ENCODE measurements around the gene FBXO8. TPM values are rescaled to one million over a fixed set of nuclear protein-coding genes. Genes with fewer than 3 reads are reported as not detected.

FBXO8 gene
- total RNA-seq, 1 experiment from 2014 or later, result 7.5 TPM

DNA sequence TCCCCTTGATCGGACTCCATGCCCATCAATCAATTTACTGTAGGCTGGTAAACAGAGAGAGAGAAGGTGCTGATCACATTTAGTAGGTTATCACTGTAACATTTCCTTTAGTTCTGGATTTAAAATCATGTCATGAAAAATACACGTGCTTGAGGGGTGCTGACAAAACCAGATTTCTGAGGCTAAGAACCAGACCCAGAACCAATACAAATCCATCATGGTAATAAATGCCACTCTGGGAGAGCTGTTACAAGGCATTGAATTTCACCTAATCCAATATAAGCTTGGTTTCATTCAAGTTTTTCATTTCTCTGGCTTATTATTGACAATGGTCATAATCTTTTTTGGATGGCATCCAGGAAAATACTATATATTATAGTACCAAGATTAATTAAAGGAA is 54.5 kb downstream of the FBXO8 start:
- ChIA-PET POLR2A (no interaction called here), CTCF (interaction anchor here (0.5 kb wide), 1 partner anchor 127 kb away, joined by 3 read pairs; no protein-coding TSS in a partner anchor)
- DNase-seq (ENCODE audit: low spot score) (no peak), ATAC-seq (no peak)
- Mint-ChIP-seq H3K27ac (no peak overlapping the region), H3K9me3 (no peaks in the 10 kb centered on the region), H3K4me1 (no peaks in the 10 kb centered on the region), H3K27me3 (ENCODE audit: low read depth) (peaks cover 11% of the 10 kb centered on the region), H3K4me3 (no peak overlapping the region), H3K36me3 (no peaks in the 10 kb centered on the region)
- TF ChIP-seq NR3C1 (CRISPR knock-in tag; conservative IDR thresholded peaks at IDR 0.05; ENCODE audit: low read depth) (no peak), E2F4 (CRISPR knock-in tag; IDR thresholded peaks at IDR 0.05; ENCODE audit: borderline replicate concordance, low read depth) (no peak), FOXK1 (CRISPR knock-in tag; IDR thresholded peaks at IDR 0.05) (no peak), ZNF512 (CRISPR knock-in tag; IDR thresholded peaks at IDR 0.05; ENCODE audit: borderline replicate concordance) (no peak), ZNF671 (CRISPR knock-in tag; IDR thresholded peaks at IDR 0.05) (no peak), ELF4 (CRISPR knock-in tag; IDR thresholded peaks at IDR 0.05; ENCODE audit: low read depth) (no peak), TEAD1 (CRISPR knock-in tag; IDR thresholded peaks at IDR 0.05) (no peak), RELA (CRISPR knock-in tag; IDR thresholded peaks at IDR 0.05; ENCODE audit: borderline replicate concordance) (no peak), SMAD4 (CRISPR knock-in tag; IDR thresholded peaks at IDR 0.05) (no peak), ZNF425 (CRISPR knock-in tag; conservative IDR thresholded peaks at IDR 0.05) (no peak), OVOL2 (CRISPR knock-in tag; IDR thresholded peaks at IDR 0.05; ENCODE audit: borderline replicate concordance) (no peak), TCF7 (CRISPR knock-in tag; IDR thresholded peaks at IDR 0.05; ENCODE audit: low read depth) (no peak), EMX1 (CRISPR knock-in tag; IDR thresholded peaks at IDR 0.05) (no peak), IRF2 (CRISPR knock-in tag; IDR thresholded peaks at IDR 0.05; ENCODE audit: borderline replicate concordance, low read depth) (no peak)
- TF ChIP-seq, protein P1, sequence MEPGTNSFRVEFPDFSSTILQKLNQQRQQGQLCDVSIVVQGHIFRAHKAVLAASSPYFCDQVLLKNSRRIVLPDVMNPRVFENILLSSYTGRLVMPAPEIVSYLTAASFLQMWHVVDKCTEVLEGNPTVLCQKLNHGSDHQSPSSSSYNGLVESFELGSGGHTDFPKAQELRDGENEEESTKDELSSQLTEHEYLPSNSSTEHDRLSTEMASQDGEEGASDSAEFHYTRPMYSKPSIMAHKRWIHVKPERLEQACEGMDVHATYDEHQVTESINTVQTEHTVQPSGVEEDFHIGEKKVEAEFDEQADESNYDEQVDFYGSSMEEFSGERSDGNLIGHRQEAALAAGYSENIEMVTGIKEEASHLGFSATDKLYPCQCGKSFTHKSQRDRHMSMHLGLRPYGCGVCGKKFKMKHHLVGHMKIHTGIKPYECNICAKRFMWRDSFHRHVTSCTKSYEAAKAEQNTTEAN (CRISPR knock-in tag; IDR thresholded peaks at IDR 0.05), result no peak
- TF ChIP-seq, protein P2, sequence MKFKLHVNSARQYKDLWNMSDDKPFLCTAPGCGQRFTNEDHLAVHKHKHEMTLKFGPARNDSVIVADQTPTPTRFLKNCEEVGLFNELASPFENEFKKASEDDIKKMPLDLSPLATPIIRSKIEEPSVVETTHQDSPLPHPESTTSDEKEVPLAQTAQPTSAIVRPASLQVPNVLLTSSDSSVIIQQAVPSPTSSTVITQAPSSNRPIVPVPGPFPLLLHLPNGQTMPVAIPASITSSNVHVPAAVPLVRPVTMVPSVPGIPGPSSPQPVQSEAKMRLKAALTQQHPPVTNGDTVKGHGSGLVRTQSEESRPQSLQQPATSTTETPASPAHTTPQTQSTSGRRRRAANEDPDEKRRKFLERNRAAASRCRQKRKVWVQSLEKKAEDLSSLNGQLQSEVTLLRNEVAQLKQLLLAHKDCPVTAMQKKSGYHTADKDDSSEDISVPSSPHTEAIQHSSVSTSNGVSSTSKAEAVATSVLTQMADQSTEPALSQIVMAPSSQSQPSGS (CRISPR knock-in tag; IDR thresholded peaks at IDR 0.05; ENCODE audit: borderline replicate concordance, low read depth), result no peak
- TF ChIP-seq, protein P3, sequence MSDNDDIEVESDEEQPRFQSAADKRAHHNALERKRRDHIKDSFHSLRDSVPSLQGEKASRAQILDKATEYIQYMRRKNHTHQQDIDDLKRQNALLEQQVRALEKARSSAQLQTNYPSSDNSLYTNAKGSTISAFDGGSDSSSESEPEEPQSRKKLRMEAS (CRISPR knock-in tag; IDR thresholded peaks at IDR 0.05), result no peak

GRCh38 chr4:174225349-174226049 is 58.0 kb downstream of the FBXO8 start:
- Mint-ChIP-seq H3K27ac (no peak overlapping the region), H3K36me3 (no peaks in the 10 kb centered on the region), H3K4me1 (no peaks in the 10 kb centered on the region), H3K27me3 (ENCODE audit: low read depth) (peaks cover 29% of the 10 kb centered on the region), H3K4me3 (no peak overlapping the region), H3K9me3 (no peaks in the 10 kb centered on the region)
- ChIA-PET CTCF (no interaction called here), POLR2A (no interaction called here)
- ATAC-seq, result no peak
- no peak for DNase-seq (ENCODE audit: low spot score)
- TF ChIP-seq, protein P4, sequence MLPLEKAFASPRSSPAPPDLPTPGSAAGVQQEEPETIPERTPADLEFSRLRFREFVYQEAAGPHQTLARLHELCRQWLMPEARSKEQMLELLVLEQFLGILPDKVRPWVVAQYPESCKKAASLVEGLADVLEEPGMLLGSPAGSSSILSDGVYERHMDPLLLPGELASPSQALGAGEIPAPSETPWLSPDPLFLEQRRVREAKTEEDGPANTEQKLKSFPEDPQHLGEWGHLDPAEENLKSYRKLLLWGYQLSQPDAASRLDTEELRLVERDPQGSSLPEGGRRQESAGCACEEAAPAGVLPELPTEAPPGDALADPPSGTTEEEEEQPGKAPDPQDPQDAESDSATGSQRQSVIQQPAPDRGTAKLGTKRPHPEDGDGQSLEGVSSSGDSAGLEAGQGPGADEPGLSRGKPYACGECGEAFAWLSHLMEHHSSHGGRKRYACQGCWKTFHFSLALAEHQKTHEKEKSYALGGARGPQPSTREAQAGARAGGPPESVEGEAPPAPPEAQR (CRISPR knock-in tag; IDR thresholded peaks at IDR 0.05), result no peak
- no peak for TF ChIP-seq MLX (CRISPR knock-in tag; IDR thresholded peaks at IDR 0.05)
- TF ChIP-seq, protein P5, sequence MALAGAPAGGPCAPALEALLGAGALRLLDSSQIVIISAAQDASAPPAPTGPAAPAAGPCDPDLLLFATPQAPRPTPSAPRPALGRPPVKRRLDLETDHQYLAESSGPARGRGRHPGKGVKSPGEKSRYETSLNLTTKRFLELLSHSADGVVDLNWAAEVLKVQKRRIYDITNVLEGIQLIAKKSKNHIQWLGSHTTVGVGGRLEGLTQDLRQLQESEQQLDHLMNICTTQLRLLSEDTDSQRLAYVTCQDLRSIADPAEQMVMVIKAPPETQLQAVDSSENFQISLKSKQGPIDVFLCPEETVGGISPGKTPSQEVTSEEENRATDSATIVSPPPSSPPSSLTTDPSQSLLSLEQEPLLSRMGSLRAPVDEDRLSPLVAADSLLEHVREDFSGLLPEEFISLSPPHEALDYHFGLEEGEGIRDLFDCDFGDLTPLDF (CRISPR knock-in tag; IDR thresholded peaks at IDR 0.05), result no peak
- no peak for TF ChIP-seq SOX15 (CRISPR knock-in tag; IDR thresholded peaks at IDR 0.05)
- TF ChIP-seq KAT7 (CRISPR knock-in tag; IDR thresholded peaks at IDR 0.05; ENCODE audit: borderline replicate concordance), result no peak
- TF ChIP-seq ZNF671 (CRISPR knock-in tag; IDR thresholded peaks at IDR 0.05), result no peak

All from WTC11 (cell line).